GM13976 (cell line): ENCODE measurements around the gene RUBCNL.

ENCODE experiments used
- DNase-seq: peaks from one replicate; pipeline ENCODE4 v3.0.0; 2012; ENCODE audit warnings: low spot score
- in situ Hi-C: fragments of 300-500 bp; cut with MboI; formaldehyde crosslinking; loops from one replicate; pipeline ENCODE4 v1.12.0; 2022; ENCODE audit warnings: low sequenced_read_pairs, mixed read lengths, inconsistent platforms; ENCODE audit not compliant: unreplicated experiment
- TF ChIP-seq, protein P1 (sequence below): IDR thresholded peaks from 2 replicates; pipeline ENCODE4 v1.5.1; 2012; ENCODE audit warnings: borderline replicate concordance, mild to moderate bottlenecking; ENCODE audit not compliant: insufficient read depth; ENCODE audit errors: extremely low read depth, missing control alignments, control extremely low read depth

Gene RUBCNL

GRCh38 chr13:46360604-46361003, 26.4 kb downstream of the RUBCNL start:
- no peak for DNase-seq
- in situ Hi-C loops: no loop called here
- TF ChIP-seq, protein P1, sequence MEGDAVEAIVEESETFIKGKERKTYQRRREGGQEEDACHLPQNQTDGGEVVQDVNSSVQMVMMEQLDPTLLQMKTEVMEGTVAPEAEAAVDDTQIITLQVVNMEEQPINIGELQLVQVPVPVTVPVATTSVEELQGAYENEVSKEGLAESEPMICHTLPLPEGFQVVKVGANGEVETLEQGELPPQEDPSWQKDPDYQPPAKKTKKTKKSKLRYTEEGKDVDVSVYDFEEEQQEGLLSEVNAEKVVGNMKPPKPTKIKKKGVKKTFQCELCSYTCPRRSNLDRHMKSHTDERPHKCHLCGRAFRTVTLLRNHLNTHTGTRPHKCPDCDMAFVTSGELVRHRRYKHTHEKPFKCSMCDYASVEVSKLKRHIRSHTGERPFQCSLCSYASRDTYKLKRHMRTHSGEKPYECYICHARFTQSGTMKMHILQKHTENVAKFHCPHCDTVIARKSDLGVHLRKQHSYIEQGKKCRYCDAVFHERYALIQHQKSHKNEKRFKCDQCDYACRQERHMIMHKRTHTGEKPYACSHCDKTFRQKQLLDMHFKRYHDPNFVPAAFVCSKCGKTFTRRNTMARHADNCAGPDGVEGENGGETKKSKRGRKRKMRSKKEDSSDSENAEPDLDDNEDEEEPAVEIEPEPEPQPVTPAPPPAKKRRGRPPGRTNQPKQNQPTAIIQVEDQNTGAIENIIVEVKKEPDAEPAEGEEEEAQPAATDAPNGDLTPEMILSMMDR: no peak

DNA sequence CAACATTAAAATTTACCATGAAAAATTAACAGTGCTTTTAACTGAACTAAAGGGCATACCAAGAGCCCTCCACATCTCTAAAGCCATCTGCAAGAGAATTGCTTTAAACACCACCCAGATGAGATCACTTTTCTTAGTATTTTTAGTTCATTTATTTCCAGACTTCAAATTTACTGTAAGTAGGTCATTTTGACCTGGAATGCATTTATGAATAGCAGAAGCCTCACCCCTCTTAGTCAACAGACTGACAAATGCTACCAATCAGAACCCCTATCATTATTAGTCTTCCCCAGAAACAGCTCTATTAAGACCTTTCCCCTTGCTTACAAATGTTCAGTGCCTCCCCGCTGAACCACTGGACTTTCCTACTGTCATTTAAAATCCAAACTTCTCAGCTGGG, 27.3 kb downstream of the RUBCNL start:
- in situ Hi-C loops: no loop called here
- TF ChIP-seq, protein P1: no peak

DNA sequence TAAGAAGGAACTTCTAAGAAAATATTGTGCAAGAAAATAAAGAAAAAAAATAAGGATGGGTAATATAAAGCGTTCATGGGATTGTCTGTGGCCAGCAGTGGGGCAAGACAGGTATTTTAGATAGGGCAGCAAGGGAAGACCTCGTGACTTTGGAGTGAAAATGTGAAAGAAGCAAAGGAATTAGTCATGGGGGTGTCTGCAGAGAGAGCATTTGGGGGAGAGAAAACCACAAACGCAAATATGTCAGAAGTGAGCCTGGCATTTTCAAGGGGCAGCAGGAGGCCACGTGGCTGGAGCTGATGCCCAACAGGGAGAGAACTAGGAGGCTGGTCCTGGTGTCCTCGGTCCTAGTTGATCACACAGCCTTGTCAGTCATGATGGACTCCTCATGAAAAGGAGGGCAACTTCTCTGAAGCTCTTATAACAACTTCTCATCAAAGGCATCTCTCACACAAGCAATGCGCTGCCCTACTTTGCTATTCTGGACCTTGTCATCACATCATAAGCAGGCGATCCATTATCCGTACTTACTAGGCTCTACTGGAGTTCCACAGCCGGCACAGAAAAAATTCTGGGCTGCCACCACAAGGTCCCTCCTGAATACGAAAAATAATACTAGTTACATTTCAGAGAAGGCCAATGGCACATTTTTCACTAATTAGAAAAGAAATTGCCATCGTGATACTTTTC, 31.0 kb downstream of the RUBCNL start:
- in situ Hi-C loops: no loop called here
- no peak for DNase-seq
- TF ChIP-seq, protein P1: no peak

More for the DNA sequence above, 27.3 kb downstream of the RUBCNL start:
- DNase-seq: no peak

DNA sequence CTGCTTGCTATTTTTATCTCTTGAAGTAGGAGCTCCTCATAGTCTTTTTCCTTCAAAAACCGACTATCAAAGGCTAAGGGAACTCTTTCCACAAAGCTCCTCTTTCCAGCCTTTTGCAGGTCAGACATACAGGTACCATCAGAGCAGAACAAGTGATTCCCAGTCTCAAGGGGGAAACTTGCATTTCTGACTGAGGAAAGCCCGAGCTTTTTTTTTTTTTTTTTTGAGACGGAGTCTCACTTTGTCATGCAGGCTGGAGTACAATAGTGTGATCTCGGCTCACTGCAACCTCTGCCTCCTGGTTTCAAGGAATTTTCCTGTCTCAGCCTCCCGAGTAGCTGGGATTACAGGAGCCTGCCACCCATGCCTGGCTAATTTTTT, 32.0 kb downstream of the RUBCNL start:
- TF ChIP-seq, protein P1: no peak
- in situ Hi-C loops: no loop called here
- no peak for DNase-seq

- in situ Hi-C loops: no loop called here
- peak; percentile 33 for DNase-seq
- TF ChIP-seq, protein P1: no peak
These were observed 32.6 kb downstream of the RUBCNL start for GRCh38 chr13:46354156-46355087.

DNA sequence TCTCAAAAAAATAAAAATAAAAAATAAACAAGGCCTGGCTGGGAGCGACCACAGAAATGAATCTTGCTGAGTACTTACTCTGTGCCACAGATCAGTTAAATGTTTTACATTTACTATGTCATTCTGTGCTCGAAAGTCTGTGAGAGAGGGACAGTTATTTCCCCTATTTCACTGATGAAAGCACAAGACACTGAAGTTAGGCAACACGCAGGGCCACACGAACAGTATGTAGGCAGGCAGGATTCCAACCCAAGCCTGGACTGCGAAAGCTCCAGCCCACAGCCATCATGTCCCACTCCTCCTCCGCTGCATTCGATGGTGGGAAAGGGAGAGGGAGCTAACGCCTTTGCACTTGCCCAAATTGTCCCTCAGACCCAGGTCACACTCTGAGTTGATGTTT, 34.2 kb downstream of the RUBCNL start:
- in situ Hi-C loops: no loop called here
- TF ChIP-seq, protein P1: no peak

More for the DNA sequence above, 34.2 kb downstream of the RUBCNL start:
- no peak for DNase-seq
